SH-SY5Y (cell line): ENCODE results near the gene KIN.

Experiments
- GATA2 ChIP-seq: IDR thresholded peaks from 2 replicates; pipeline ENCODE4 v1.6.1; 2011; ENCODE audit warnings: mild to moderate bottlenecking, low read depth, low read length
- GATA3 ChIP-seq: IDR thresholded peaks from 2 replicates; pipeline ENCODE4 v1.6.1; 2011; ENCODE audit warnings: low read depth, mild to moderate bottlenecking, low read length, moderate library complexity

The KIN gene

GRCh38 chr10:7710446-7710845, 77.3 kb downstream of the KIN start:
- no peak for TF ChIP-seq GATA2
- no peak for TF ChIP-seq GATA3

- TF ChIP-seq GATA2 (no peak), GATA3 (no peak)
These were observed 79.0 kb downstream of the KIN start for GRCh38 chr10:7708832-7709231.

GRCh38 chr10:7707858-7708622, 79.8 kb downstream of the KIN start:
- TF ChIP-seq GATA3, result no peak
- no peak for TF ChIP-seq GATA2

- TF ChIP-seq GATA2 (no peak), GATA3 (no peak)
These were observed 80.7 kb downstream of the KIN start for GRCh38 chr10:7707102-7707501.

GRCh38 chr10:7706534-7707073, 81.2 kb downstream of the KIN start:
- TF ChIP-seq GATA2 (no peak), GATA3 (no peak)

- TF ChIP-seq GATA3, result no peak
- no peak for TF ChIP-seq GATA2
These were observed 82.5 kb downstream of the KIN start for GRCh38 chr10:7705341-7705740.

GRCh38 chr10:7704071-7705016, 83.4 kb downstream of the KIN start:
- no peak for TF ChIP-seq GATA3

- TF ChIP-seq GATA3 (no peak), GATA2 (no peak)
These were observed 84.7 kb downstream of the KIN start, which contains the start of gene ITIH2 for GRCh38 chr10:7703140-7703539. Gene ITIH2, plus strand, starts transcription at chr10:7703316. Its CDS starts 119 bp downstream, at chr10:7703435.

GRCh38 chr10:7702288-7702812, 85.4 kb downstream of the KIN start:
- TF ChIP-seq GATA3 (no peak), GATA2 (no peak)

GRCh38 chr10:7701158-7701742, 86.5 kb downstream of the KIN start:
- no peak for TF ChIP-seq GATA2
- TF ChIP-seq GATA3, result no peak
